Measurements from ENCODE around the gene NCEH1.
"Not testable (repeated sequence)": the region's sequence is repeated elsewhere in the genome, so short reads cannot be mapped to it uniquely, and the experiment has no call there.

NCEH1 gene

DNA sequence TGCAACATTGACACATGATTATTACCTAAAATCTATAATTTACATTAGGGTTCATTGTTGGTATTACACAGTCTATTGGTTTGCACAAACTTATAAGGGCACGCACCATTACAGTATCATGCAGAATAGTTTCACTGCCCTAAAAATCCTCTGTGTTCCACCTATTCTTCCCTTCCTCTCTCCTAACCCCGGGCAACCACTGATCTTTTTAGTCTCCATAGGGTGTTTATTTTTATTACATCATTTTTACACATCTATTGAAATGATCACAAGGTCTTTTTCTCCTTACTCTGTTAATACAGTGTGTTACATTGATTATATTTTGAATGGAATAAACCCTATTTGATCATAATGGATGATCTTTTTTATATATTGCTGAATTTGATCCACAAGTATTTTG lies 24.1 kb upstream of the NCEH1 start:
- TF ChIP-seq POLR2A (IDR thresholded peaks at IDR 0.05; ENCODE audit: low read depth, low read length) (no peak), POLR2AphosphoS5 (IDR thresholded peaks at IDR 0.05; ENCODE audit: low read depth, low read length) (no peak), TAF1 (IDR thresholded peaks at IDR 0.05; ENCODE audit: borderline replicate concordance, low read depth, low read length) (no peak)
- no peak for FAIRE-seq
- DNase-seq (ENCODE audit: insufficient read length) = no peak

- FAIRE-seq (no peak), DNase-seq (ENCODE audit: insufficient read length) (no peak)
- no peak for TF ChIP-seq TAF1 (IDR thresholded peaks at IDR 0.05; ENCODE audit: borderline replicate concordance, low read depth, low read length)
- no peak for TF ChIP-seq POLR2AphosphoS5 (IDR thresholded peaks at IDR 0.05; ENCODE audit: low read depth, low read length)
- no peak for TF ChIP-seq POLR2A (IDR thresholded peaks at IDR 0.05; ENCODE audit: low read depth, low read length)
Measured at GRCh38 chr3:172726380-172726779, 15.5 kb upstream of the NCEH1 start.

GRCh38 chr3:172722536-172723040 lies 11.7 kb upstream of the NCEH1 start:
- FAIRE-seq; DNase-seq (ENCODE audit: insufficient read length): not testable (repeated sequence)

GRCh38 chr3:172717493-172718088 lies 6.7 kb upstream of the NCEH1 start:
- no peak for DNase-seq (ENCODE audit: insufficient read length)
- TF ChIP-seq TAF1 (IDR thresholded peaks at IDR 0.05; ENCODE audit: borderline replicate concordance, low read depth, low read length) (no peak), POLR2A (IDR thresholded peaks at IDR 0.05; ENCODE audit: low read depth, low read length) (no peak), POLR2AphosphoS5 (IDR thresholded peaks at IDR 0.05; ENCODE audit: low read depth, low read length) (no peak)
- no peak for FAIRE-seq

DNA sequence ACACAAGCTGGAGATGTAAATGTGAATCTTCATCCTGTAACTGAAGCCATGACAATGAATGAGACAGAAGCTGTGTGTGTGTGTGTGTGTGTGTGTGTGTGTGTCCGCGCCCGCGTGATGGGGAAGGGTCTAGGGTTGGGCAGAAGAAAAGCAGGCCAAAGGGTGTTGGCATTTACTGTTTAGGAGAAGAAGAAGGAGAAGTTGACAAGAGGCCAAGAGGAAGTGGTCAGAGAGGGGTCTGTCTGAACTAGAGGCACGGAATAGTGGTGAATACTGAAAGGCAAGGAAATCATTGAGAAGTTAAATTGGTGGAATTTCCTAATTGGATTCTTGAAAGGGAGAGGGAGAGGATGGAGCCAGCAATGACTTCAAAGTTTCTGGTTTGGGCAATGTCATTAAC lies 5.6 kb upstream of the NCEH1 start:
- FAIRE-seq = no peak
- no peak for DNase-seq (ENCODE audit: insufficient read length)
- TF ChIP-seq POLR2A (IDR thresholded peaks at IDR 0.05; ENCODE audit: low read depth, low read length) = no peak
- no peak for TF ChIP-seq TAF1 (IDR thresholded peaks at IDR 0.05; ENCODE audit: borderline replicate concordance, low read depth, low read length)

- DNase-seq (ENCODE audit: insufficient read length) (no peak), FAIRE-seq (no peak)
- no peak for TF ChIP-seq TAF1 (IDR thresholded peaks at IDR 0.05; ENCODE audit: borderline replicate concordance, low read depth, low read length)
- no peak for TF ChIP-seq POLR2A (IDR thresholded peaks at IDR 0.05; ENCODE audit: low read depth, low read length)
- TF ChIP-seq POLR2AphosphoS5 (IDR thresholded peaks at IDR 0.05; ENCODE audit: low read depth, low read length) = no peak
Measured at GRCh38 chr3:172713316-172713715, 2.4 kb upstream of the NCEH1 start.

DNA sequence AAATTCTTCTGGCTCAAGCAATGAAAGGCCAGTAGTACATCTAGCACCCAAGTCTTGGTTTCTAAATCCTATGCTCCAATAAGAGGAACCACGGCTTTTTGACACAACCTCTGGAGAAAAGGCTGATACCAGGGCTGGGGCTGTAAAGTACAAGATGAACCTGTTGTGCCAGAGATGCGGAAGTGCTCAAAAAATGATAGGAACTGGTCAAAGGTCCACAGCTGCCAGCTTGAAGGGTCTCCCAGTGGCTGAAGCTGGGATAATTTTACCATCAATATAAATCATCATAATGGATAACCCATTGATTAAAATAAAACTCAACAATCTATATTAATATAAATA lies 558 bp upstream of the NCEH1 start:
- no peak for TF ChIP-seq TAF1 (IDR thresholded peaks at IDR 0.05; ENCODE audit: borderline replicate concordance, low read depth, low read length)
- no peak for TF ChIP-seq POLR2A (IDR thresholded peaks at IDR 0.05; ENCODE audit: low read depth, low read length)
- TF ChIP-seq POLR2AphosphoS5 (IDR thresholded peaks at IDR 0.05; ENCODE audit: low read depth, low read length) = no peak
- no peak for FAIRE-seq

DNA sequence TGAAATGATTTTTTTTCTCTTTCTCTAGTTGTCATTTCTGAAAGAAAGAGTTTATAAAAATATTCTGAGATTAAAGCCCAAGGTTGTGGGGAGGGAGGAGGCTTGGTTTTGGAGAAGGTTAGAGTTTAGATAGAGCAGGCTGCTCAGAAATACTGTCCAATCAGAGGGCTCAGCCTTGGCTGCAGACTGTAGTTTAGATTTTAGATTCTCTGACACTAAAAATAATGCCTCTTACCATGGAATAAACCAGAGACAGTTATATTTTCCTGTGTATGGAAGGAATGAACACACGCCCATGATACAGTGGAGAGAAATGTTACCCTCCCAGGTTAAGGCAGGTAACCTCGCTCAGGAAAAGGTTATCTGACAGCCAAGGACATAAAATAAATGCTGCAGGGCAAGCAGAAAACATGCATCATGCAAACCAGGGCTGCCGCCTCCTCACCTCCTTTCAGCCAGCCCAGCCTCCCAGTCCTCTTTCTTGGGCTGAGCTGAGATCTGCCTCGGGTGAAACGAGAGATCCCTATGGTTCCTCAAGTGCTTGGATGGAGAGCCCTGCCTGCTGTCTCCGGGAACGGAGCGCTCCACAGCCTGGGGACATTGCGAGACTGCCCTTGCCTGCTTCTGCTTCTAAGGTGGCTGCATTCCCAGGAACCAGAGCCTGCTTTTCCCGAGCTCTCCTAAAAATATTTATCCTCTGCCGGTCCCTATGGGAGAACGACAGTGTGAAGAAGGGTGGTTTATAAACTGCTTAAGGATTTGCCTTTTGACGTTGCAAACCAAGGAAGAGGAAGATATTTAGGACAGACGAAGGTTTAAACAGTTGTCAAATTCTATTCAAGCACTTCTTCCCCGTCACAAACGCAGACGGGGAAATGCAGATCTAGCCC lies 848 bp downstream of the NCEH1 start:
- FAIRE-seq = peak; percentile 50
- TF ChIP-seq POLR2AphosphoS5 (IDR thresholded peaks at IDR 0.05; ENCODE audit: low read depth, low read length) = no peak
- no peak for TF ChIP-seq TAF1 (IDR thresholded peaks at IDR 0.05; ENCODE audit: borderline replicate concordance, low read depth, low read length)
- TF ChIP-seq POLR2A (IDR thresholded peaks at IDR 0.05; ENCODE audit: low read depth, low read length) = no peak
- DNase-seq (ENCODE audit: insufficient read length) = no peak

More for the DNA sequence above, 558 bp upstream of the NCEH1 start:
- no peak for DNase-seq (ENCODE audit: insufficient read length)

DNA sequence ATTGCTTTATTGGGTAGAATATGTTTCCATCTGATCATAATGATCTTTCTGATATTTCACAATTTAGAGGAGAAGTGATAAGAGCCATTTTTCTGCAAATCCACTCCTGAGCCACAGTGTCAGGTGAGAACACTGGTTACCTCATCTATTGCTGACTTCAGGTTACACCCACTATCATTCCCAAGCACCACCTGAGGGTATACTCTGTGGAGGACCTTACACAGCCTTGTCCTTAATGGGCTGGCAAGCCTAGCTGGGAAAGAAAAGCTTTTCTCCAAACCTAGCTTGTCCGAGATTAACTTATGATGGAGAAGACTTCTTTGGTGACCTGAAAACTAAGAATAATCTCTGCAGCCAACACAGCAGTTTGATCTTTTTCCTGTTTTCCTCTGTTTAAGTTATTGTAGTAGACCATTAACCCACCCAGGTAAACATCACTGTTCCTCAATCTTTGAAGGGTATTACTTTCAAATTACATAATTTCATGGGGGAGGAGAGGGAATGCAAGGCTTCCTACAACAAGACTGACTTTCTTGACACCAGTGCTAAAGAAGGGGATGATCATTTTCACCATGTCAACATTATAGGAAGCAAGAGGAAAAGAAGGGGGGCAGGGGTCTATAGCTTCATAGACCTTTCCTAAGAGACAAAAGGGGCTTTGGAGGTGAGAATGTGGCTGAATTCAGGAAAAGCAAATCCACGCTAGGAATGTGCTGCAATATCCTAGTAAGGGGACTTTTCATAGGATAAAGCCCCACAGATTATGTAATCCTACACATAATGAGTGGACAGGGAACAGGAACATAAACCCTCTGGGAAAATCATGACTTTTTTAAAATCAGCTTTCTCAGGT lies 1.7 kb downstream of the NCEH1 start:
- TF ChIP-seq POLR2AphosphoS5 (IDR thresholded peaks at IDR 0.05; ENCODE audit: low read depth, low read length) (no peak), POLR2A (IDR thresholded peaks at IDR 0.05; ENCODE audit: low read depth, low read length) (no peak), TAF1 (IDR thresholded peaks at IDR 0.05; ENCODE audit: borderline replicate concordance, low read depth, low read length) (no peak)
- no peak for DNase-seq (ENCODE audit: insufficient read length)
- FAIRE-seq = no peak

GRCh38 chr3:172707967-172708366 lies 2.9 kb downstream of the NCEH1 start:
- FAIRE-seq (no peak), DNase-seq (ENCODE audit: insufficient read length) (no peak)
- TF ChIP-seq POLR2AphosphoS5 (IDR thresholded peaks at IDR 0.05; ENCODE audit: low read depth, low read length) = no peak
- TF ChIP-seq TAF1 (IDR thresholded peaks at IDR 0.05; ENCODE audit: borderline replicate concordance, low read depth, low read length) = no peak
- no peak for TF ChIP-seq POLR2A (IDR thresholded peaks at IDR 0.05; ENCODE audit: low read depth, low read length)

- FAIRE-seq = no peak
- TF ChIP-seq TAF1 (IDR thresholded peaks at IDR 0.05; ENCODE audit: borderline replicate concordance, low read depth, low read length) (no peak), POLR2A (IDR thresholded peaks at IDR 0.05; ENCODE audit: low read depth, low read length) (no peak), POLR2AphosphoS5 (IDR thresholded peaks at IDR 0.05; ENCODE audit: low read depth, low read length) (no peak)
- DNase-seq (ENCODE audit: insufficient read length) = no peak
Measured at GRCh38 chr3:172707030-172707429, 3.8 kb downstream of the NCEH1 start.

All from GM12892 (cell line).